Measurements from ENCODE around the gene ATF7.

ATF7 gene

DNA sequence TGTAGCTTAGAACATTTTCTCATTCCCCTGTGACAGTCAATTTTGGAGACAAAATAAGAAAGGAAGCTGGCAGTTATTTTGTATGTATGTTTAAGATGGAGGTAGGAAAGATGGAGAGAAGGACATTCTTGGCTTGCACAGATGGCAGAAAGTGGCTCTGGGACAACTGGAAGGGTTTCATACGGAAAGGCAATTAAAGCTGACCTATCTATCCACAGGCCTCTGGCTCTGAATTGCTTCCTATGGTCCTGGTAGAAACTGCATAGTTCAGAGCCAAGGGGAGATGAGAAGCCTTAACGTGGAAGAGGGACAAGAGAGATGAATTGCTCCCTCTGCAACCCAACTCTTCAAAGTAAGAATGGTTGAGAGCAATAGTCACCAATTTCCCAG, 110.9 kb downstream of the ATF7 start:
- peaks cover 11% of the 10 kb centered on the region for H3K36me3 ChIP-seq

DNA sequence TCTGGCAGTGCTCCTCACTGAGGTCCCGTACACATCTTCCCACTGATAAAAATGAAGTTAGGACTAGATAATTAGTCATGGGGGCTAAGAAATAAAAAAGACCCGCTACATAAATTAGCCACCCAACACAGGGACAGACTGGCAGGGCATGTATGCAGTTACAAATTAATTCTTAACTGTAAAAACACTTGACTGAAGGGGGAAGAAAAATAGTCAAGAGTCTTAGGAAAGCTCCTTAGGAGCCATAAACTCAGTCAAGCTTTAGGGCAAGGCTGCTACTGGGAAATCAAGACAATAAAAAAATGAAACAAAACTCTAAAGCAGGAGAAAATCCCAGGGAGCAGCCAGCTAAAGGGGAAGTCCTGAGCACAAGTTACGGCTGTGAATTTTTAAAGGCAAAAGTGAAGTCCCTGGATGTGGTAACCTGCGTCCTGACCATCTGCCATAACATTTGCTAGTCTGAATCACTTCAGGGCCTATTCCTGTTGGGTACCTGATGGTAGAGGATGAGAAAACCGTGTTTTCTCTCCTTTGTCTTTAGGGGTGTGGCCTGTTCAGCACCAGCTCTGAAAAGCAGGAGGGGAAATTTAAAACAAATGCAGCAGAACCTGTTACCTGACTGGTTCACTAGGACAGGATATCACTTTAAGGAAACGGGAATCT, 111.4 kb downstream of the ATF7 start:
- Histone ChIP-seq H3K9me3 (no peaks in the 10 kb centered on the region), H3K36me3 (peaks cover 11% of the 10 kb centered on the region), H3K27me3 (no peaks in the 10 kb centered on the region), H3K4me1 (no peaks in the 10 kb centered on the region), H3K4me3 (ENCODE audit: low read depth, low read length) (no peak overlapping the region)
- DNase-seq: no peak
- TF ChIP-seq, protein P1, sequence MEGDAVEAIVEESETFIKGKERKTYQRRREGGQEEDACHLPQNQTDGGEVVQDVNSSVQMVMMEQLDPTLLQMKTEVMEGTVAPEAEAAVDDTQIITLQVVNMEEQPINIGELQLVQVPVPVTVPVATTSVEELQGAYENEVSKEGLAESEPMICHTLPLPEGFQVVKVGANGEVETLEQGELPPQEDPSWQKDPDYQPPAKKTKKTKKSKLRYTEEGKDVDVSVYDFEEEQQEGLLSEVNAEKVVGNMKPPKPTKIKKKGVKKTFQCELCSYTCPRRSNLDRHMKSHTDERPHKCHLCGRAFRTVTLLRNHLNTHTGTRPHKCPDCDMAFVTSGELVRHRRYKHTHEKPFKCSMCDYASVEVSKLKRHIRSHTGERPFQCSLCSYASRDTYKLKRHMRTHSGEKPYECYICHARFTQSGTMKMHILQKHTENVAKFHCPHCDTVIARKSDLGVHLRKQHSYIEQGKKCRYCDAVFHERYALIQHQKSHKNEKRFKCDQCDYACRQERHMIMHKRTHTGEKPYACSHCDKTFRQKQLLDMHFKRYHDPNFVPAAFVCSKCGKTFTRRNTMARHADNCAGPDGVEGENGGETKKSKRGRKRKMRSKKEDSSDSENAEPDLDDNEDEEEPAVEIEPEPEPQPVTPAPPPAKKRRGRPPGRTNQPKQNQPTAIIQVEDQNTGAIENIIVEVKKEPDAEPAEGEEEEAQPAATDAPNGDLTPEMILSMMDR (IDR thresholded peaks at IDR 0.05; ENCODE audit: low read depth, low read length): no peak

More for the DNA sequence above, 110.9 kb downstream of the ATF7 start:
- Histone ChIP-seq H3K4me3 (ENCODE audit: low read depth, low read length) (no peak overlapping the region), H3K27me3 (no peaks in the 10 kb centered on the region), H3K9me3 (no peaks in the 10 kb centered on the region), H3K4me1 (no peaks in the 10 kb centered on the region)
- TF ChIP-seq, protein P1 (IDR thresholded peaks at IDR 0.05; ENCODE audit: low read depth, low read length): no peak
- no peak for DNase-seq

DNA sequence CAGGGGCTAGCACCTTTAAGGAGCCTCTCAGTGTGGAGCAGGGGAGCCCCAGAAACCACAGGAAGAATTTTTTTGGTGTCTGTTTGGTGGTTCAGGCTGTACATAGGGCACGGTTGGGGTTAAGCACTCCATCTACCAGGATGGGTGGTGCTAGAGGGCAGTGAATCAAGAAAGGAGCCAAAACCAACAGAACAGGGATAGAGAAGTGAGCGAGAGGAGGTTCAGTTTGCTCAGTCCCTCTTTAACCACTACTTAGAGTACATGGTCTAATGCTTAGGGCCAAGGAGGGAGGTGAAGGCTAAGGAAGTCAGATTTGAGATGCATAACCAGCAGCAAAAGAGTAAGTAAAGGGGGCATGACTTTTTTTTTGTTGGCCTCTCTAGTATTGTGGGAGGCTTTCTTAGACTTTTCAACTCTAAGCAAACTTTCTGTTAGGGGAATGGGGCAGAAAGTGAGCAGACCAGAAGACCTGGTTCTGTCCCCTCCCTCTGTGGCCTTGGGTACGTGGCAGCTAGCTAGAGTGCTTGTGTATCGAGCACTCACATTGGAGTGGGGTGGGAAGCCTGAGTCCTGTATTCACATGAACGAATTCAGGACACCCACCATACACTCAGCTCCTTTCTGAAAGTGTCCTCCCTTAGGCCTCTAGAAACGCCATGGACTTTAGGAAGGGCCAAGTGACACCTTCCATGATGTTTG, 112.3 kb downstream of the ATF7 start:
- Histone ChIP-seq H3K36me3 (peaks cover 11% of the 10 kb centered on the region), H3K9me3 (no peaks in the 10 kb centered on the region), H3K27me3 (no peaks in the 10 kb centered on the region), H3K4me1 (no peaks in the 10 kb centered on the region; the same call in 1 of the 2 replicates), H3K4me3 (ENCODE audit: low read depth, low read length) (no peak overlapping the region)
- TF ChIP-seq, protein P1 (IDR thresholded peaks at IDR 0.05; ENCODE audit: low read depth, low read length): no peak
- DNase-seq: no peak

DNA sequence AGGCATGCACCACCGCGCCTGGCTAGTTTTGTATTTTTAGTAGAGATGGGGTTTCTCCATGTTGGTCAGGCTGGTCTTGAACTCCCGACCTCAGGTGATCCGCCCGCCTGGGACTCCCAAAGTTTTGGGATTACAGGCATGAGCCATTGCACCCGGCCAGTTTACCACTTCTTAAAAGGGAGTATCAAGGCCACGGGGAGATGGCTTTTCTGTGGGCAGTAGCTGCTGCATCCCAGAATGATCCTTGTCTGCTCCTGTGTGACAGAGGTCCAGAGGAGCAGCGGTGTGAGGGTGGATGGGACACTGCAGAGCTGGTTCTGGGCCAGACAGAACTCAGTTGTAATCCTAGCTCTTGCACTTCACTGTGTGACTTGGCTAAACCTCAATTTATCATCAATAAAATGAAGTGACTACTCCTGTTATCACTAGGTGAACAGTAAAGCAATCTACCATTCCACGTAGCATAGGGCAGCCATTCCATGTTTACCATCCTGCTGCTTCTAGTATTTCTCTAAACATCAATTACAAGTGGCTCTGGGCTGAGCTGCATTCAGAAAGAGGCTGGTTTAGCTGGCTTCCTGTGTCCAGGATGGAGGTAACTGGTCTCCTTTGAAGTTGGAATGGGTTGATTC, 115.9 kb downstream of the ATF7 start:
- Histone ChIP-seq H3K36me3 (peaks cover 23% of the 10 kb centered on the region), H3K4me1 (no peaks in the 10 kb centered on the region; the same call in 1 of the 2 replicates), H3K4me3 (ENCODE audit: low read depth, low read length) (no peak overlapping the region), H3K9me3 (no peaks in the 10 kb centered on the region), H3K27me3 (no peaks in the 10 kb centered on the region)
- TF ChIP-seq, protein P1 (IDR thresholded peaks at IDR 0.05; ENCODE audit: low read depth, low read length): no peak
- DNase-seq: no peak

DNA sequence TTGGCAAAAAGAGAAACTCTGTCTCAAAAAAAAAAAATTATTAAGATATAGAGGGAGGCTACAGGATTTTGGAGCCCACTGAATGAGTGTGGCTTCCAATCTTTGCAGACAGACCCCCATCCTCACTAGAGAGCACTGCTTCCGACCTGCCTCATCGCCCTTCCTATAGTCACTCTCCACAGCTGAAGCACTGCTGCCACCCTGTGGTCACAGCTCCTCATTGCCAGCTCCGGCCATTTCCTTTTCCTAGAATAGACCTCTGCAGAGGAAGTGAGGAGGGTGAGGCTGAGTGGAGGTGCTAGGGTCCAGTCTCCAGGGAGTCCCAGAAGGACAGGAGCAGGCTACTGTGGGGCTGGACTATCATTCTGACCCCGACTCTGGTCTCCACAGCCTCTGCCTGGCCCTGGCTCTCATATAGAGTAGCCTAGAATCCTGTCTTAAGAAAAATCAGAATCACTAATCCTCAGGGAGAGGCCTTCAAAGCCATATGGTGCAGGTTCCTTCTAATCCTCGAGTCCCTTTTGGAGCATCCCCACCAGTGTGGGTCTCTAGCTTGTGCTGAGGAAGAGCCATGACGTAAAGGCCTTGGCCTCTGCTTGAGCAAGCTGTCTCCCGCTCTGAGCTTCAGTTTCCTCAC, 117.5 kb downstream of the ATF7 start:
- Histone ChIP-seq H3K4me3 (ENCODE audit: low read depth, low read length) (no peak overlapping the region), H3K36me3 (peaks cover 29% of the 10 kb centered on the region)

More for the DNA sequence above, 117.5 kb downstream of the ATF7 start:
- Histone ChIP-seq H3K4me1 (no peaks in the 10 kb centered on the region; the same call in 1 of the 2 replicates), H3K27me3 (no peaks in the 10 kb centered on the region), H3K9me3 (no peaks in the 10 kb centered on the region)
- DNase-seq: peak; percentile 88
- TF ChIP-seq, protein P1 (IDR thresholded peaks at IDR 0.05; ENCODE audit: low read depth, low read length): peak; percentile 98
